ENCODE data around the gene ADD1. TPM values are rescaled to one million over a fixed set of nuclear protein-coding genes. Genes with fewer than 3 reads are reported as not detected.

The ADD1 gene
- polyA plus RNA-seq, 3 donors: 76.1 to 122 (median 103) TPM

DNA sequence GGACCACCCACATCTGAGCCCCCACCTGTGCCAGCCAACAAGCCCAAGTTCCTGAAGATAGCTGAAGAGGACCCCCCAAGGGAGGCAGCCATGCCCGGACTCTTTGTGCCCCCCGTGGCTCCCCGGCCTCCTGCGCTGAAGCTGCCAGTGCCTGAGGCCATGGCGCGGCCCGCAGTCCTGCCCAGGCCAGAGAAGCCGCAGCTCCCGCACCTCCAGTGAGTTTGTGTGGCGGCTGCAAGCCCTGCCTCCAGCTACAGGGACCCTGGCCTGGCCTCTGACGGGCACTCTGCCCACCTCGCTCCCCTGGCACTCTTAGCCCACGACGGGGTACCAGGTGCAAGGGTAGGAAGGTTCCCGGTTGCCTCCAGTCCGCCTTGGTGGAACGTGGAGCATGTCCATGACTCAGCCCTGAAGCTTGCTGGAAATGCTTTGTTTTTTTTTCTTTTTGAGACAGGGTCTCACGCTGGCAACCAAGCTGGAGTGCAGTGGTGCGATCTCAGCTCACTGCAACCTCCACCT lies 13.7 kb upstream of the ADD1 start:
- no peak for DNase-seq
- H3K4me2 ChIP-seq (replicated peaks; ENCODE audit: extremely low read depth, low read length, poor library complexity, severe bottlenecking): no peak overlapping the region
- no peak overlapping the region for H2AFZ ChIP-seq (ENCODE audit: insufficient read depth, low read depth, low read length, poor library complexity, severe bottlenecking)
- H3K27me3 ChIP-seq (ENCODE audit: control insufficient read depth in 2 of 2, insufficient read depth in 2 of 2, low read length in 2 of 2): no peaks in the 10 kb centered on the region
- H3K27ac ChIP-seq (ENCODE audit: low read depth in 1 of 2, low read length in 2 of 2): no peak overlapping the region
- intact Hi-C loops (cut with micrococcal nuclease): no loop called here
- Mint-ChIP-seq H3K9me3 (peaks cover 0 to 1% (median 0%) of the 10 kb centered on the region in 7 donors), H3K27ac (peak overlapping the region in 1 of 7 donors; percentile 73), H3K4me1 (peaks cover 15% of the 10 kb centered on the region), H3K27me3 (ENCODE audit: low read depth in 3 of 3) (peaks cover 0 to 2% (median 0%) of the 10 kb centered on the region in 3 donors), H3K36me3 (peaks cover 82 to 99% of the 10 kb centered on the region in 2 donors), H3K4me3 (no peak overlapping the region)
- no peak overlapping the region for H3K4me3 ChIP-seq (replicated peaks in 1 of 3; ENCODE audit: low read depth in 2 of 3, low read length in 3 of 3)
- H3K36me3 ChIP-seq (replicated peaks in 1 of 2; ENCODE audit: control insufficient read depth in 1 of 2, insufficient read depth in 2 of 2, low read length in 2 of 2): peaks cover 100% of the 10 kb centered on the region in 2 donors
- WGBS (ENCODE audit: insufficient coverage): 96% methylated on average over 18 of the region's 19 CpGs
- H3K79me2 ChIP-seq (ENCODE audit: insufficient read depth, low read length): peaks cover 29% of the 10 kb centered on the region
- H4K20me1 ChIP-seq (ENCODE audit: insufficient read depth, low read length): peaks cover 100% of the 10 kb centered on the region
- no peak for TF ChIP-seq CTCF (IDR thresholded peaks at IDR 0.05)
- H3K4me1 ChIP-seq (ENCODE audit: control insufficient read depth in 1 of 2, insufficient read depth in 2 of 2, low read length in 2 of 2): peaks cover 16 to 20% of the 10 kb centered on the region in 2 donors
- no peaks in the 10 kb centered on the region for H3K9me3 ChIP-seq (replicated peaks in 1 of 2; ENCODE audit: control insufficient read depth in 1 of 2, insufficient read depth in 1 of 2, low read length in 2 of 2)
- no peak overlapping the region for H3K9ac ChIP-seq (ENCODE audit: insufficient read depth, low read length, poor library complexity, severe bottlenecking)

GRCh38 chr4:2830632-2831610 lies 12.7 kb upstream of the ADD1 start:
- intact Hi-C loops (cut with micrococcal nuclease): no loop called here
- peaks cover 22% of the 10 kb centered on the region for H3K79me2 ChIP-seq (ENCODE audit: insufficient read depth, low read length)
- no peak for DNase-seq
- WGBS (ENCODE audit: insufficient coverage): 95% methylated on average over 30 of the region's 37 CpGs
- no peaks in the 10 kb centered on the region for H3K9me3 ChIP-seq (replicated peaks in 1 of 2; ENCODE audit: control insufficient read depth in 1 of 2, insufficient read depth in 1 of 2, low read length in 2 of 2)
- no peak overlapping the region for H2AFZ ChIP-seq (ENCODE audit: insufficient read depth, low read depth, low read length, poor library complexity, severe bottlenecking)
- peaks cover 0 to 1% (median 0%) of the 10 kb centered on the region in 7 donors for H3K9me3 Mint-ChIP-seq
- peaks cover 76 to 99% of the 10 kb centered on the region in 2 donors for H3K36me3 Mint-ChIP-seq
- H3K27me3 Mint-ChIP-seq (ENCODE audit: low read depth in 3 of 3): peaks cover 0 to 2% (median 0%) of the 10 kb centered on the region in 3 donors
- peaks cover 24% of the 10 kb centered on the region for H3K4me1 Mint-ChIP-seq
- no peak overlapping the region for H3K4me3 Mint-ChIP-seq
- no peaks in the 10 kb centered on the region for H3K27me3 ChIP-seq (ENCODE audit: control insufficient read depth in 2 of 2, insufficient read depth in 2 of 2, low read length in 2 of 2)
- no peak for TF ChIP-seq CTCF (IDR thresholded peaks at IDR 0.05)
- peak overlapping the region in 1 of 2 donors; percentile 36 for H3K27ac ChIP-seq (ENCODE audit: low read depth in 1 of 2, low read length in 2 of 2)
- peaks cover 98 to 100% of the 10 kb centered on the region in 2 donors for H3K36me3 ChIP-seq (replicated peaks in 1 of 2; ENCODE audit: control insufficient read depth in 1 of 2, insufficient read depth in 2 of 2, low read length in 2 of 2)
- H3K9ac ChIP-seq (ENCODE audit: insufficient read depth, low read length, poor library complexity, severe bottlenecking): no peak overlapping the region
- H3K4me1 ChIP-seq (ENCODE audit: control insufficient read depth in 1 of 2, insufficient read depth in 2 of 2, low read length in 2 of 2): peaks cover 19 to 30% of the 10 kb centered on the region in 2 donors
- no peak overlapping the region for H3K27ac Mint-ChIP-seq
- H3K4me2 ChIP-seq (replicated peaks; ENCODE audit: extremely low read depth, low read length, poor library complexity, severe bottlenecking): no peak overlapping the region
- H4K20me1 ChIP-seq (ENCODE audit: insufficient read depth, low read length): peaks cover 100% of the 10 kb centered on the region
- H3K4me3 ChIP-seq (replicated peaks in 1 of 3; ENCODE audit: low read depth in 2 of 3, low read length in 3 of 3): no peak overlapping the region
